ENCODE measurements around the gene RUVBL2.
"Not testable (repeated sequence)": the region's sequence is repeated elsewhere in the genome, so short reads cannot be mapped to it uniquely, and the experiment has no call there.

RUVBL2 gene

GRCh38 chr19:49014123-49014869 lies 20.6 kb downstream of the RUVBL2 start:
- peak; percentile 81 for DNase-seq
- no peak for TF ChIP-seq CTCF (IDR thresholded peaks at IDR 0.05; ENCODE audit: low read depth, low read length)
- peak overlapping the region; percentile 76 for H3K27ac ChIP-seq
- H3K36me3 ChIP-seq: peaks cover 61% of the 10 kb centered on the region
- no peaks in the 10 kb centered on the region for H3K27me3 ChIP-seq (ENCODE audit: insufficient read depth, low read depth, severe bottlenecking)
- H3K4me3 ChIP-seq (ENCODE audit: low read depth, low read length): no peak overlapping the region
- no peaks in the 10 kb centered on the region for H3K9me3 ChIP-seq (ENCODE audit: severe bottlenecking)

DNA sequence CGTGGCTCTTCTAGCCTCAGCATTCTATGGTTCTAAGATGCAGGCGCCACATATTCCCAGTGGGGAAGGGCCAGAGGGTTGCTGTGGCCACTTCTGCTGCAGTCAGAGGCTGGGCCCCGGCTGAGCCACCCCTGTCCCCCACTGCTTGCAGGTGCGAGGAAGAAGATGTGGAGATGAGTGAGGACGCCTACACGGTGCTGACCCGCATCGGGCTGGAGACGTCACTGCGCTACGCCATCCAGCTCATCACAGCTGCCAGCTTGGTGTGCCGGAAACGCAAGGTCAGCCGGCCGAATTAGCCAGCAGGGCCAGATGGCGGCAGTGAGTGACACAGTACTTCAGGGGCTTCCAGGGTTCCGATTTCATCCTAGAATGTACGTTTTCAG lies 21.2 kb downstream of the RUVBL2 start:
- Histone ChIP-seq H3K36me3 (peaks cover 55% of the 10 kb centered on the region), H3K4me3 (ENCODE audit: low read depth, low read length) (no peak overlapping the region), H3K9me3 (ENCODE audit: severe bottlenecking) (no peaks in the 10 kb centered on the region), H3K27ac (peak overlapping the region; percentile 76), H3K27me3 (ENCODE audit: insufficient read depth, low read depth, severe bottlenecking) (no peaks in the 10 kb centered on the region)
- peak; percentile 67 for DNase-seq
- no peak for TF ChIP-seq CTCF (IDR thresholded peaks at IDR 0.05; ENCODE audit: low read depth, low read length)

- TF ChIP-seq CTCF (IDR thresholded peaks at IDR 0.05; ENCODE audit: low read depth, low read length): no peak
- Histone ChIP-seq H3K9me3 (ENCODE audit: severe bottlenecking) (no peaks in the 10 kb centered on the region), H3K4me3 (ENCODE audit: low read depth, low read length) (no peak overlapping the region), H3K36me3 (peaks cover 45% of the 10 kb centered on the region), H3K27me3 (ENCODE audit: insufficient read depth, low read depth, severe bottlenecking) (no peaks in the 10 kb centered on the region), H3K27ac (no peak overlapping the region)
- no peak for DNase-seq
These were observed 22.6 kb downstream of the RUVBL2 start for GRCh38 chr19:49016067-49016839.

- Histone ChIP-seq H3K4me3 (ENCODE audit: low read depth, low read length) (peak within 1 kb of the TSS; percentile 26), H3K9me3 (ENCODE audit: severe bottlenecking) (no peaks in the 10 kb centered on the region), H3K27me3 (ENCODE audit: insufficient read depth, low read depth, severe bottlenecking) (no peaks in the 10 kb centered on the region), H3K27ac (0 out of 2 replicates have a peak within 1 kb of the TSS, but pooled peaks have one; percentile 22), H3K36me3 (peaks cover 36% of the 10 kb centered on the region)
- no peak for DNase-seq
- TF ChIP-seq CTCF (IDR thresholded peaks at IDR 0.05; ENCODE audit: low read depth, low read length): no peak
These were observed 23.5 kb downstream of the RUVBL2 start, which contains the start of gene LHB for GRCh38 chr19:49017041-49017665. TSS of gene LHB (minus strand) at chr19:49017091. CDS start at chr19:49017081, 10 bp downstream.

GRCh38 chr19:49017666-49018351 lies 24.1 kb downstream of the RUVBL2 start:
- no peaks in the 10 kb centered on the region for H3K9me3 ChIP-seq (ENCODE audit: severe bottlenecking)
- peak; percentile 53 for TF ChIP-seq CTCF (IDR thresholded peaks at IDR 0.05; ENCODE audit: low read depth, low read length)
- 0 out of 2 replicates have a peak overlapping the region, but pooled peaks have one; percentile 22 for H3K27ac ChIP-seq
- peak; percentile 80 for DNase-seq
- H3K27me3 ChIP-seq (ENCODE audit: insufficient read depth, low read depth, severe bottlenecking): no peaks in the 10 kb centered on the region
- H3K4me3 ChIP-seq (ENCODE audit: low read depth, low read length): peak overlapping the region; percentile 26
- H3K36me3 ChIP-seq: peaks cover 31% of the 10 kb centered on the region

GRCh38 chr19:49018388-49019241 lies 24.9 kb downstream of the RUVBL2 start:
- not testable (repeated sequence) for DNase-seq; H3K27ac ChIP-seq; H3K9me3 ChIP-seq (ENCODE audit: severe bottlenecking); H3K27me3 ChIP-seq (ENCODE audit: insufficient read depth, low read depth, severe bottlenecking)
- H3K4me3 ChIP-seq (ENCODE audit: low read depth, low read length): peak overlapping the region; percentile 26
- H3K36me3 ChIP-seq: peaks cover 25% of the 10 kb centered on the region
